ENCODE measurements around the gene PALLD.

GRCh38 chr4:168655182-168655581, 158.3 kb downstream of the PALLD start:
- TF ChIP-seq CTCF (IDR thresholded peaks at IDR 0.05): no peak
- TF ChIP-seq POLR2AphosphoS5 (IDR thresholded peaks at IDR 0.05): no peak
- TF ChIP-seq EP300 (IDR thresholded peaks at IDR 0.05): no peak
- no peak for TF ChIP-seq POLR2A (IDR thresholded peaks at IDR 0.05; ENCODE audit: low read depth)
